Hepatocyte (in vitro differentiated cells): ENCODE results near the gene HSDL1. TPM values are rescaled to one million over a fixed set of nuclear protein-coding genes. Genes with fewer than 3 reads are reported as not detected.

Experiments used
- DNase-seq: peaks from one replicate; pipeline ENCODE4 v3.0.0-alpha.2; 2016; ENCODE audit warnings: low spot score
- H2AFZ ChIP-seq: fragments of 200-600 bp; sonication (generic); 2 replicates; pipeline ENCODE4 v1.6.0; 2016; ENCODE audit warnings: antibody characterized with exemption, mild to moderate bottlenecking
- H3K27ac ChIP-seq: fragments of 200-600 bp; sonication (generic); 2 replicates; pipeline ENCODE4 v1.5.1; 2016; ENCODE audit warnings: mild to moderate bottlenecking
- H3K27me3 ChIP-seq: fragments of 200-600 bp; sonication (generic); 2 replicates; pipeline ENCODE4 v1.6.1; 2016
- H3K36me3 ChIP-seq: fragments of 200-600 bp; sonication (generic); replicated peaks from 2 replicates; pipeline ENCODE4 v1.5.1; 2016; ENCODE audit warnings: low read depth; ENCODE audit not compliant: insufficient read depth
- H3K4me1 ChIP-seq: fragments of 200-600 bp; sonication (generic); 2 replicates; pipeline ENCODE4 v1.5.1; 2016; ENCODE audit warnings: mild to moderate bottlenecking, moderate library complexity; ENCODE audit not compliant: insufficient read depth
- H3K4me2 ChIP-seq: fragments of 200-600 bp; sonication (generic); 2 replicates; pipeline ENCODE4 v1.6.0; 2016
- H3K4me3 ChIP-seq: fragments of 200-600 bp; sonication (generic); 2 replicates; pipeline ENCODE4 v1.5.1; 2016; ENCODE audit warnings: mild to moderate bottlenecking
- H3K79me2 ChIP-seq: fragments of 200-600 bp; sonication (generic); 2 replicates; pipeline ENCODE4 v1.6.0; 2017; ENCODE audit warnings: mild to moderate bottlenecking
- H3K9me2 ChIP-seq: fragments of 200-600 bp; sonication (generic); replicated peaks from 2 replicates; pipeline ENCODE4 v1.6.0; 2017; ENCODE audit warnings: mild to moderate bottlenecking; ENCODE audit not compliant: insufficient read depth
- H3K9me3 ChIP-seq: fragments of 200-600 bp; sonication (generic); 2 replicates; pipeline ENCODE4 v1.5.1; 2016; ENCODE audit warnings: low read depth, mild to moderate bottlenecking
- H4K20me1 ChIP-seq: fragments of 200-600 bp; sonication (generic); 2 replicates; pipeline ENCODE4 v1.6.0; 2016; ENCODE audit warnings: mild to moderate bottlenecking; ENCODE audit not compliant: insufficient read depth, poor library complexity, severe bottlenecking
- EZH2 ChIP-seq: fragments of 200-600 bp; sonication (generic); IDR thresholded peaks from 2 replicates; pipeline ENCODE4 v1.6.1; 2016; ENCODE audit warnings: antibody characterized with exemption, mild to moderate bottlenecking, borderline replicate concordance
- EZH2phosphoT487 ChIP-seq: fragments of 200-600 bp; sonication (generic); IDR thresholded peaks from one replicate; pipeline ENCODE4 v1.6.1; 2018; ENCODE audit warnings: antibody characterized with exemption, mild to moderate bottlenecking, low read depth, moderate library complexity; ENCODE audit not compliant: unreplicated experiment, severe bottlenecking
- WGBS: methylation state at CpG from one replicate; pipeline ENCODE4 v1.1.6; 2016; ENCODE audit warnings: low lambda C conversion rate; ENCODE audit errors: missing lambda C conversion rate; 5-methylcytosine and 5-hydroxymethylcytosine counted together
- polyA plus RNA-seq: library from polyadenylated mRNA; unstranded; fragments of >200 nt; fragmentation: Nextera tagmentation; extraction: Ambion mirVana; gene quantifications from 2 replicates; pipeline ENCODE4 v1.2.1, GENCODE V29; 2016
- total RNA-seq: library from RNA; depleted of rRNA; stranded (reverse); fragments of >200 nt; gene quantifications from 2 replicates; pipeline ENCODE4 v1.2.3, GENCODE V29; 2014
- TF ChIP-seq, protein P1 (sequence below): fragments of 200-600 bp; sonication (generic); IDR thresholded peaks from 2 replicates; pipeline ENCODE4 v1.5.1; 2016; ENCODE audit warnings: antibody characterized with exemption, mild to moderate bottlenecking; ENCODE audit not compliant: poor library complexity

Gene HSDL1
- total and polyA plus RNA-seq, 2 experiments from 2014 or later = 14.3 to 24.9 TPM

DNA sequence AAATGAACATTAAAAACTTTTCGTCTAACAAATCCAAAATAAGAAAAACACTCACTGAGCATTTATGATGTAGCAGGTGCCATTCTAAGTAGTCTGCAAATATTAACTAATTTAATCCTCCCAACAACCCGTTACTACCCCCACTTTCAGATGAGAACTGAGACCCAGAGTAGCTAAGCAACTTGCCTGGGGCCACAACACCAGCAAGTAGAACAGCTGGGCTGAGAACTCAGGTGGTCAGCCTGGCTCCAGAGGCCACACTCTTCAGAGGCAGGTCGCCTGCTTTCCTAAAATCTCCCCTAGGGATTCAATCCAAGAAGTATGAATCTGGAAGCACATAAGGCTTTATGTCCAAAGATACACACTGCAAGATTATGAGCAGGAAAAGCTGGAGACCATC is 34.5 kb downstream of the HSDL1 start:
- peaks cover 100% of the 10 kb centered on the region for H3K79me2 ChIP-seq
- 80% methylated on average over 3 of the region's 3 CpGs for WGBS
- H3K4me2 ChIP-seq = no peak overlapping the region
- H3K36me3 ChIP-seq = no peaks in the 10 kb centered on the region
- H3K9me3 ChIP-seq = no peaks in the 10 kb centered on the region
- no peak overlapping the region for H2AFZ ChIP-seq
- no peak for DNase-seq
- H3K27me3 ChIP-seq = no peaks in the 10 kb centered on the region
- H3K9me2 ChIP-seq = no peaks in the 10 kb centered on the region
- no peak overlapping the region for H3K27ac ChIP-seq
- no peak for TF ChIP-seq EZH2phosphoT487
- peaks cover 6% of the 10 kb centered on the region for H3K4me1 ChIP-seq
- no peak overlapping the region for H3K4me3 ChIP-seq
- H4K20me1 ChIP-seq = peaks cover 69% of the 10 kb centered on the region

DNA sequence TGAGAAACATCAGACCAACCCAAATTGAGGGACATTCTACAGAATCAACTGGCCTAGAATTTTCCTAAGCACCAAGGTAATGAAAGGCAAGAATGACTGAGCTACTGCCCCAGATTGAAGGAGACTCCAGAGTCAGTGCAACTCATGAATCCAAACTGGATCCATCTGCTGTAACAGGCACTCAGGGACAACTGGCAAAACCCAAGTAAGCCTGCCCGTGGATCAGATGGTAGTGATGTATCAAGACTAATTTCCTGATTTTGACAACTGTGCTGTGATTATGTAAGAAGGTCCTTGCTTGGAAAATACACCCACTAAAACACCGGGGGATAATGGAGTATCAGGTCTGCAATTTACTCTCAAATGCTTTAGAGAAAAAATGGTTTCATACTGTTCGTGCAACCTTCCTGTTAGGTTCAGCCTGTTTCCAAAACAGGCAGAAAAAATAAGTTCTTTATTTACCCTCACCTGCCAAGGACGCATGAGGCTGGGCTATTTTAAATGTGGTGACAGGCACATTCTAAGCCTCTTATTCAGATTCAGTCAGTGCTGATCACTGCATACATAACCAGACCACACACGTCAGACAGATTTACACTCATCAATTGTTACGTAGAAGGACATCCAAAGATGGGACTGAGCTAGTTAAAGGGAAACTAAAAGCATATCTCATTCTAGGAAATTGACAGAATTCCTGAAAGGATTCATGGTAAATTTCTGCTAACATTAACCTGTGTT is 35.2 kb downstream of the HSDL1 start:
- H3K4me1 ChIP-seq = no peaks in the 10 kb centered on the region
- H3K27ac ChIP-seq = no peak overlapping the region
- H3K4me2 ChIP-seq = no peak overlapping the region
- H4K20me1 ChIP-seq = peaks cover 71% of the 10 kb centered on the region
- no peaks in the 10 kb centered on the region for H3K9me3 ChIP-seq
- no peak overlapping the region for H3K4me3 ChIP-seq
- peaks cover 100% of the 10 kb centered on the region for H3K79me2 ChIP-seq
- no peak for DNase-seq
- H3K9me2 ChIP-seq = no peaks in the 10 kb centered on the region
- no peak overlapping the region for H2AFZ ChIP-seq
- H3K27me3 ChIP-seq = no peaks in the 10 kb centered on the region
- WGBS = 89% methylated on average over 6 of the region's 6 CpGs
- TF ChIP-seq EZH2 (no peak), EZH2phosphoT487 (no peak)
- TF ChIP-seq, protein P1, sequence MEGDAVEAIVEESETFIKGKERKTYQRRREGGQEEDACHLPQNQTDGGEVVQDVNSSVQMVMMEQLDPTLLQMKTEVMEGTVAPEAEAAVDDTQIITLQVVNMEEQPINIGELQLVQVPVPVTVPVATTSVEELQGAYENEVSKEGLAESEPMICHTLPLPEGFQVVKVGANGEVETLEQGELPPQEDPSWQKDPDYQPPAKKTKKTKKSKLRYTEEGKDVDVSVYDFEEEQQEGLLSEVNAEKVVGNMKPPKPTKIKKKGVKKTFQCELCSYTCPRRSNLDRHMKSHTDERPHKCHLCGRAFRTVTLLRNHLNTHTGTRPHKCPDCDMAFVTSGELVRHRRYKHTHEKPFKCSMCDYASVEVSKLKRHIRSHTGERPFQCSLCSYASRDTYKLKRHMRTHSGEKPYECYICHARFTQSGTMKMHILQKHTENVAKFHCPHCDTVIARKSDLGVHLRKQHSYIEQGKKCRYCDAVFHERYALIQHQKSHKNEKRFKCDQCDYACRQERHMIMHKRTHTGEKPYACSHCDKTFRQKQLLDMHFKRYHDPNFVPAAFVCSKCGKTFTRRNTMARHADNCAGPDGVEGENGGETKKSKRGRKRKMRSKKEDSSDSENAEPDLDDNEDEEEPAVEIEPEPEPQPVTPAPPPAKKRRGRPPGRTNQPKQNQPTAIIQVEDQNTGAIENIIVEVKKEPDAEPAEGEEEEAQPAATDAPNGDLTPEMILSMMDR = no peak
- no peaks in the 10 kb centered on the region for H3K36me3 ChIP-seq

DNA sequence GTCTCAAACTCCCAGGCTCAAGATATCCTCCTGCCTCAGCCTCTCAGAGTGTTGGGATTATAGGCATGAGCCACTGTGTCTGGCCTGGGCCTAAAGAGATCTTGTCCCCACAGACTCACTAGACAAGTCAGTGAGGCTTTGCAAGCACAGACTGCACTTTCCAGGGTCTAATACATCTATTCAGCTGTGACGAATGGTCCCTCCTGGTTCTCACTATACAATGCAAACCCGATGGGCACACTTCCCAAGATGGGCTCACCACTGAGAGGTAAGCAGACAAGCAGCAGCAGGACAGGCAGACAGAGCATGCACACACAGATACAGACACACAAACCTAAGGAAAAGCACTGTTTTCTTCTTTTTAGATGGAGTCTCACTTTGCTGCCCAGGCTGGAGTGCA is 37.1 kb downstream of the HSDL1 start:
- H3K27me3 ChIP-seq = no peaks in the 10 kb centered on the region
- TF ChIP-seq EZH2 = no peak
- no peak for TF ChIP-seq EZH2phosphoT487
- TF ChIP-seq, protein P1 = no peak
- no peaks in the 10 kb centered on the region for H3K4me1 ChIP-seq
- DNase-seq = no peak
- H3K9me2 ChIP-seq = no peaks in the 10 kb centered on the region
- no peaks in the 10 kb centered on the region for H3K36me3 ChIP-seq
- H3K4me2 ChIP-seq = no peak overlapping the region
- H3K79me2 ChIP-seq = peaks cover 100% of the 10 kb centered on the region
- H3K4me3 ChIP-seq = no peak overlapping the region
- WGBS = 96% methylated on average over 2 of the region's 2 CpGs
- H3K27ac ChIP-seq = no peak overlapping the region
- no peaks in the 10 kb centered on the region for H3K9me3 ChIP-seq
- H2AFZ ChIP-seq = no peak overlapping the region
- peaks cover 81% of the 10 kb centered on the region for H4K20me1 ChIP-seq

DNA sequence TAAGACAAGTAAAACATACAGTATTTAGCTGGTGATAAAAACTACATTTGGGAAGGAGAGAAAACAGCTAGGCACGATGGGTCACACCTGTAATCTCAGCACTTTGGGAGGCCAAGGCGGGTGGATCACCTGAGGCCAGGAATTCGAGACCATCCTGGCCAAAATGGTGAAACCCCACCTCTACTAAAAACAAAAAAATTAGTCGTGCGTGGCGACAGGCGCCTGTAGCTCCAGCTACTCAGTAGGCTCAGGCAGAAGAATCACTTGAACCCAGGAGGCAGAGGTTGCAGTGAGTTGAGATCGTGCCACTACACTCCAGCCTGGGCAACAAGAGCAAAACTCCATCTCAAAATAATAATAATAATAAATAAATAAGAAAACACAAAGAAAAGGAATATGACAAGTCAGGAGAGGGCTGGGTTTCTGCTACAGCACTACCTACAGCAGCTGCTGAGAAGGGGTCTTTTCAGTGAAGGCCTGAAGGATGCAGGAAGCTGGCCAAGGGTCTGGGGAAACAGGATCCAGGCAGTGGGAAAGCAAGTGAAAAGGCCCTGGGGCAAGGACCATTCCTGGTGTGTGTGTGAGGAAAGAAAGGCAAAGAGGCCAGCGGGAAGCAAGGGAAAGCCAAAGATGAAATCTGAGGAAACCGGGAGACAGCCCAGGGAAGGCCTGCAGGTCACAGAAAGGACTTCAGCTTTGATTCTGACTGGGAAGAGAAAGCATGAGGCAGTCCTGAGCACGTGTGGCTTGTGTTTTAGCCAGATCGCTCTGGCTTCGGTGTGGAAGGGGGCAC is 38.8 kb downstream of the HSDL1 start:
- WGBS = 87% methylated on average over 13 of the region's 13 CpGs
- no peaks in the 10 kb centered on the region for H3K9me2 ChIP-seq
- H3K79me2 ChIP-seq = peaks cover 100% of the 10 kb centered on the region
- H3K4me3 ChIP-seq = no peak overlapping the region
- H3K27ac ChIP-seq = no peak overlapping the region
- no peaks in the 10 kb centered on the region for H3K4me1 ChIP-seq
- no peak for TF ChIP-seq EZH2
- TF ChIP-seq, protein P1 = no peak
- TF ChIP-seq EZH2phosphoT487 = no peak
- H4K20me1 ChIP-seq = peaks cover 76% of the 10 kb centered on the region
- DNase-seq = no peak
- H3K27me3 ChIP-seq = no peaks in the 10 kb centered on the region
- no peaks in the 10 kb centered on the region for H3K9me3 ChIP-seq
- no peaks in the 10 kb centered on the region for H3K36me3 ChIP-seq
- H3K4me2 ChIP-seq = no peak overlapping the region
- H2AFZ ChIP-seq = no peak overlapping the region
